ENCODE data around the gene UFSP2.

UFSP2 gene

DNA sequence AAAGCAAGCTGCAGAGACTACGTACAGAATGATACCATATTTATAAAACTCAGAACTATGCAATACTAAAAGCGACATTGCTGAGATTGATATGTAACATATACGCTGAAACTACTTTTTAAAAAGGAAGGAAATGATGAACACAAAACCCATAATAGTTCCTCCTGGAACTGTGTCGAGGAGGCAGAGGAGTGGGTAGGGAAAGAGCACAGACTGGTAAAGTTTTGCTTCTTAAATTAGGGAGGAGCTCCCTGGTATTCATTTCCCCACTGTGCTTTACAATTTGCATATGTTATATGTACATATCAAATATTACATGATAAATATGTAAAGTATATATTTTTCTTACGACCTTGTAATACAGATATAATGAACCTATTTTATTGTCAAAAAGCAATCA is 13.9 kb downstream of the UFSP2 start:
- no peak for DNase-seq (ENCODE audit: low read depth)
- TF ChIP-seq, protein P1, sequence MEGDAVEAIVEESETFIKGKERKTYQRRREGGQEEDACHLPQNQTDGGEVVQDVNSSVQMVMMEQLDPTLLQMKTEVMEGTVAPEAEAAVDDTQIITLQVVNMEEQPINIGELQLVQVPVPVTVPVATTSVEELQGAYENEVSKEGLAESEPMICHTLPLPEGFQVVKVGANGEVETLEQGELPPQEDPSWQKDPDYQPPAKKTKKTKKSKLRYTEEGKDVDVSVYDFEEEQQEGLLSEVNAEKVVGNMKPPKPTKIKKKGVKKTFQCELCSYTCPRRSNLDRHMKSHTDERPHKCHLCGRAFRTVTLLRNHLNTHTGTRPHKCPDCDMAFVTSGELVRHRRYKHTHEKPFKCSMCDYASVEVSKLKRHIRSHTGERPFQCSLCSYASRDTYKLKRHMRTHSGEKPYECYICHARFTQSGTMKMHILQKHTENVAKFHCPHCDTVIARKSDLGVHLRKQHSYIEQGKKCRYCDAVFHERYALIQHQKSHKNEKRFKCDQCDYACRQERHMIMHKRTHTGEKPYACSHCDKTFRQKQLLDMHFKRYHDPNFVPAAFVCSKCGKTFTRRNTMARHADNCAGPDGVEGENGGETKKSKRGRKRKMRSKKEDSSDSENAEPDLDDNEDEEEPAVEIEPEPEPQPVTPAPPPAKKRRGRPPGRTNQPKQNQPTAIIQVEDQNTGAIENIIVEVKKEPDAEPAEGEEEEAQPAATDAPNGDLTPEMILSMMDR (IDR thresholded peaks at IDR 0.05; ENCODE audit: low read length, missing control alignments): no peak
- H3K4me3 ChIP-seq (replicated peaks; ENCODE audit: low read depth, low read length): no peak overlapping the region

DNA sequence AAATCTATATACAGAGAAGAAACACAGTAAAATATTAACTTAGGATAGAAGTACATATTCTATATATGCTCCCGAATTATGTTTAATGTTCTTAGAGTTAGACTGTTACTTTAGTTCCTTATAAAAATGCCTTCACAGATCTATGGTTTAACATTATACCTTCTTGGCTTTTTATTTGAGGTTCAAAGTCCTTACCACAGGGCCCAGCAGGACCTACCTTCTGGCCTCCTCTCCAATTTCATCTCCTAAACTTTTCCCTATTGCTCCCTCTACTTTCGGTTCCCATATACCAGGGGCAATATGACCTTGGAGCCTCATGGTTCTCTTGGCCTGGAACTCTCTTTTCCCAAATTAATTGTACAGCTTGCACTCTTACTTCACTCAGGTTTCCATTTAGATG is 17.3 kb downstream of the UFSP2 start:
- TF ChIP-seq, protein P1 (IDR thresholded peaks at IDR 0.05; ENCODE audit: low read length, missing control alignments): no peak
- no peak overlapping the region for H3K4me3 ChIP-seq (replicated peaks; ENCODE audit: low read depth, low read length)
- no peak for DNase-seq (ENCODE audit: low read depth)

DNA sequence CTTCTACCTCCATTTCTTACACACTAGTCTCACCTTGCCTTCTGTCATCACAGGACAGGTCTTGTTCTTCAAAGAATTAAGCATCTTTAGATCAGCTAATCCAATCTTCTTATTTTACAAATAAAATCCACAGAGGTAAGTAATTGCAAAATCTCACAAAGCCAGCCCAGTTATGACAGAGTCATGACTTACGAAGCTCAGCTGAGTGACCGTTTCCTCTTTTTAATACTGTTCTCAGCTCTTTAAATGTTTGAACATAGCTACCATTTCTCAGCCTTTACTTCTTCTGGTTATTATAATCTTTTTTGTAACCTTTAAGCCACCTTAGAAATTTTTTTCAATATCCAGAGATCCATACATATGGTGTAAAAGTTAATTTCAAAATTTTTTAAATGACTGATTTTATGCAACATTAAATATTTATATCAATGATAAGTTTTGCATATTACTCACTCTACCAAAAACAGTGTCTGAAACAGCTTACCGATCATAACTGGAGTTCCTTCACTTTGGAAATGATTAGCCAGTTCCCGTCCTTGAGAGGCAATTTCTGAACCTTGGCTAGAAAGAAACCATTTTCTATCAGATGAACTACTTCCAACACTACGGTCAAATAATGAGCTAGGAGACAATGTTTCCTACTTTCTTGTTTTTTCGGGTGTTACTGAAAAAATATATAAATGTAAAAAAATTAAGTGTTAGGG is 20.3 kb downstream of the UFSP2 start:
- H3K4me3 ChIP-seq (replicated peaks; ENCODE audit: low read depth, low read length): no peak overlapping the region
- no peak for DNase-seq (ENCODE audit: low read depth)
- TF ChIP-seq, protein P1 (IDR thresholded peaks at IDR 0.05; ENCODE audit: low read length, missing control alignments): no peak

DNA sequence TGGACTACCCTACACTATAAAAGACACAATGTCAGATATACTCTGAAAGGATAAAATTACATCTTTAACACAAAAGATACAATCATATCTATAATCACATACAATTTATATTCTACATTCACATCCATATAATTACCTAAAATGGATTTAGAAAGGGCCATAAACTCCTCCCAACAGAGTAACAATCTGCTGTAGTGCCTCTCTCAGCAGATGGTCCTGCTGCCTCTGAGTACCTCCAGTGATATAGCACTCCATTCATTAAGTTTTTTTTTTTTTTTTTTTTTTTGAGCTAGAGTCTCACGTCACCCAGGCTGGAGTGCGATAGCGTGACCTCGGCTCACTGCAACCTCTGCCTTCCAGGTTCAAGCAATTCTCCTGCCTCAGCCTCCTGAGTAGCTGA is 21.7 kb downstream of the UFSP2 start:
- H3K4me3 ChIP-seq (replicated peaks; ENCODE audit: low read depth, low read length): no peak overlapping the region
- TF ChIP-seq, protein P1 (IDR thresholded peaks at IDR 0.05; ENCODE audit: low read length, missing control alignments): no peak
- no peak for DNase-seq (ENCODE audit: low read depth)

DNA sequence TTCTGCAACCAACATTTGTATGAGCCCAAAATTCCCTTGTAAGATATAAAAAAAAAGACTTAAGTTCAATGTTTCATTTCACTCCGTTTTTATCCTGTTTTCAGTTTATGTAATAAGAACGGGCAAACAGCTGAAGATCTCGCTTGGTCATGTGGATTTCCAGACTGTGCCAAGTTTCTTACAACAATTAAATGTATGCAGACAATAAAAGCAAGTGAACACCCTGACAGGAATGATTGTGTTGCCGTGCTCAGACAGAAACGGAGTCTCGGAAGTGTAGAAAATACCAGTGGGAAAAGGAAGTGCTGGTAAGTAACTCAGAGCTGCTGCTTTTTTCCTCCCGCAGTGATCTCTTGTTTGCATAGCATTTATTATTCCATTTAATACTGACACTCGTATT is 26.3 kb downstream of the UFSP2 start:
- H3K4me3 ChIP-seq (replicated peaks; ENCODE audit: low read depth, low read length): no peak overlapping the region
- TF ChIP-seq, protein P1 (IDR thresholded peaks at IDR 0.05; ENCODE audit: low read length, missing control alignments): no peak

DNA sequence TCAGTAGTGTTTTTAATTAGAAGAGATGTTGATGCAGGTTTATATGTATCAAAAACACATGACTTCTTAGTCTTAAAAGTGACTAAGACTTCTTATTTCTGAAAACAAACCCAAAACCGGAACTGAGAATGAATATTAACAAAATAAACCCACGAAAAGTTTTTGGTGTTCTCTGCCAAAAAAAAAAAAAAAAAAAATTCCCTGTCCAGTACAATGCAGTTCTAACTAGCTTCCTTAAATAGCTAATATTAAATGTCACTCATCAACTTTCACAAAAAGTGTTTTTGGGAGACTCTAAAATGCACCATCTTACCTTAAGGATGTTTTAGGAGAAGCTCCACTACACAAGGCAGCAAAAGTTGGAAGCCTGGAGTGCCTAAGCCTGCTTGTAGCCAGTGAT is 27.1 kb downstream of the UFSP2 start:
- TF ChIP-seq, protein P1 (IDR thresholded peaks at IDR 0.05; ENCODE audit: low read length, missing control alignments): no peak
- DNase-seq (ENCODE audit: low read depth): no peak
- H3K4me3 ChIP-seq (replicated peaks; ENCODE audit: low read depth, low read length): no peak overlapping the region

More for the DNA sequence above, 26.3 kb downstream of the UFSP2 start:
- no peak for DNase-seq (ENCODE audit: low read depth)

All from fibroblast of pulmonary artery (primary cell).